Peyer's patch (tissue), 4 donors: ENCODE data around the gene CSPG4.

Experiments
- CTCF ChIP-seq, 6 experiments: fragments of 450-650 bp in 4 of 6; fragments of 200-600 bp in 2 of 6; sonication (generic) in 1 of 6; IDR thresholded peaks; one replicate each; pipeline ENCODE4 v1.5.1; 2017 to 2019; ENCODE audit warnings: antibody characterized with exemption in 6 of 6, mild to moderate bottlenecking in 3 of 6, moderate library complexity in 1 of 6
- POLR2A ChIP-seq, 2 donors: fragments of 450-650 bp; IDR thresholded peaks; one replicate each; pipeline ENCODE4 v1.5.1; 2017; ENCODE audit warnings: antibody characterized with exemption in 2 of 2, mild to moderate bottlenecking in 2 of 2, moderate library complexity in 2 of 2

GRCh38 chr15:75725719-75726607 is 13.3 kb upstream of the CSPG4 start:
- no peak for TF ChIP-seq CTCF (IDR thresholded peaks at IDR 0.05)
- TF ChIP-seq POLR2A (IDR thresholded peaks at IDR 0.05), result no peak
